HFF-Myc (cell line): Measurements from ENCODE around the gene TMC1.

Source experiments
- DNase-seq: peaks from one replicate; pipeline ENCODE4 v3.0.0-alpha.2; 2011; ENCODE audit warnings: low read depth; ENCODE audit errors: extremely low read depth
- H3K4me3 ChIP-seq: replicated peaks from 2 replicates; pipeline ENCODE4 v1.5.1; 2011; ENCODE audit warnings: low read depth, mild to moderate bottlenecking, control low read depth, low read length
- TF ChIP-seq, protein P1 (sequence below): IDR thresholded peaks from 2 replicates; pipeline ENCODE4 v1.5.1; 2012; ENCODE audit warnings: mild to moderate bottlenecking, low read depth, low read length, control low read depth; ENCODE audit errors: missing control alignments

TMC1 gene

DNA sequence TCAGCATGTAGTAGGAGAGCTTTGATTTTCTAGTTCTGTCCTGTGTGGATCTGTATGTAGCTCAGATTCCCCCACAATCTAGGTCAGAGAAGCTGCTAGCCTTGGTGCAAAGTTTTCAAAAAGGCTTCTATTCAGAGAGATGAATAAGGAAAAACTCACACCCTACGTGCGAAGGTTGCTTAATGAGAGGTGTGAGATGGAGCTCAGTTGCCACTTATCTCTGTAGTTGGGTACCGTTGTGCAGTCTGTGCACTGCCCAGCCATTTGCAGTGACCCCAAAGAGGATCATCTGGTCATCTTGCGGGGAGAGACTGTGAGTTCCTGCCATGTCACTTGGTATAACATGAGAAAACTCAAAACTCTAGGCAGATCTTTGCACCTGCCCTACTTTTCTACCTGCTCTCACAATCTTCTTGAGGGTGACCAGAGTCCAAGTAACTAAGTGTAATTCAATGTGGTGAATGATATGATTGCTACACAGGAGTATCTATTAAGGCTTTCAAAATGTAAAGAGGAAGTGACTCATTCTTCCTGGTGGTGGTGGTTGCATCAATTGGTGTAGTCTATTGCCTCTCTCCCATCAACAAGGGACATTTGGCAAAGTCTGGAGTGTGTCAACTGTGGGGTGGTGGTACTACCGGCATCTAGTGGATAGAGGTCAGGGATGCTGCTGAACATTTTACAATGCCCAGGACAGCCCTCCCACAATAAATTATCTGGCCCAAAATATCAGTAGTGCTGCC is 65.2 kb downstream of the TMC1 start:
- TF ChIP-seq, protein P1, sequence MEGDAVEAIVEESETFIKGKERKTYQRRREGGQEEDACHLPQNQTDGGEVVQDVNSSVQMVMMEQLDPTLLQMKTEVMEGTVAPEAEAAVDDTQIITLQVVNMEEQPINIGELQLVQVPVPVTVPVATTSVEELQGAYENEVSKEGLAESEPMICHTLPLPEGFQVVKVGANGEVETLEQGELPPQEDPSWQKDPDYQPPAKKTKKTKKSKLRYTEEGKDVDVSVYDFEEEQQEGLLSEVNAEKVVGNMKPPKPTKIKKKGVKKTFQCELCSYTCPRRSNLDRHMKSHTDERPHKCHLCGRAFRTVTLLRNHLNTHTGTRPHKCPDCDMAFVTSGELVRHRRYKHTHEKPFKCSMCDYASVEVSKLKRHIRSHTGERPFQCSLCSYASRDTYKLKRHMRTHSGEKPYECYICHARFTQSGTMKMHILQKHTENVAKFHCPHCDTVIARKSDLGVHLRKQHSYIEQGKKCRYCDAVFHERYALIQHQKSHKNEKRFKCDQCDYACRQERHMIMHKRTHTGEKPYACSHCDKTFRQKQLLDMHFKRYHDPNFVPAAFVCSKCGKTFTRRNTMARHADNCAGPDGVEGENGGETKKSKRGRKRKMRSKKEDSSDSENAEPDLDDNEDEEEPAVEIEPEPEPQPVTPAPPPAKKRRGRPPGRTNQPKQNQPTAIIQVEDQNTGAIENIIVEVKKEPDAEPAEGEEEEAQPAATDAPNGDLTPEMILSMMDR: peak; percentile 27
- peak; percentile 69 for DNase-seq
- no peak overlapping the region for H3K4me3 ChIP-seq

DNA sequence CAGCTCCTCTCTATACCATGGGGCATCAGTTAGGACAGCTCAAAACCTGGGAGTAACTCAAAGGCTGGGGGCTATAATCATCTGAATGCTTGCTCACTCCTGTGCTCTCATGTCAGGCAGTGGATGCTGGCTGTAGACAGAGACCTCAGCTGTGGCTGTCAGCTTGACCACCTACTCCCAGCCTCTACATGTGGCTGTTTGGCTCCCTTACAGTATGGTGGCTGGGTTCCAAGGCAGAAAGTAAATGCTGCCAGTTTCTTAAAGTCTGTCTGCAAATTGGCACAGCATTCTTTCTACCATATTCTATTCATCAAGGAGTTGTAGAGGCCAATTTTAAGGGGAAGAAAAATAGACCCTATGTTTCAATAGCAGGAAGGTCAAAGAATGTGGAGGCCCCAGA is 66.9 kb downstream of the TMC1 start:
- DNase-seq: no peak
- TF ChIP-seq, protein P1: no peak

DNA sequence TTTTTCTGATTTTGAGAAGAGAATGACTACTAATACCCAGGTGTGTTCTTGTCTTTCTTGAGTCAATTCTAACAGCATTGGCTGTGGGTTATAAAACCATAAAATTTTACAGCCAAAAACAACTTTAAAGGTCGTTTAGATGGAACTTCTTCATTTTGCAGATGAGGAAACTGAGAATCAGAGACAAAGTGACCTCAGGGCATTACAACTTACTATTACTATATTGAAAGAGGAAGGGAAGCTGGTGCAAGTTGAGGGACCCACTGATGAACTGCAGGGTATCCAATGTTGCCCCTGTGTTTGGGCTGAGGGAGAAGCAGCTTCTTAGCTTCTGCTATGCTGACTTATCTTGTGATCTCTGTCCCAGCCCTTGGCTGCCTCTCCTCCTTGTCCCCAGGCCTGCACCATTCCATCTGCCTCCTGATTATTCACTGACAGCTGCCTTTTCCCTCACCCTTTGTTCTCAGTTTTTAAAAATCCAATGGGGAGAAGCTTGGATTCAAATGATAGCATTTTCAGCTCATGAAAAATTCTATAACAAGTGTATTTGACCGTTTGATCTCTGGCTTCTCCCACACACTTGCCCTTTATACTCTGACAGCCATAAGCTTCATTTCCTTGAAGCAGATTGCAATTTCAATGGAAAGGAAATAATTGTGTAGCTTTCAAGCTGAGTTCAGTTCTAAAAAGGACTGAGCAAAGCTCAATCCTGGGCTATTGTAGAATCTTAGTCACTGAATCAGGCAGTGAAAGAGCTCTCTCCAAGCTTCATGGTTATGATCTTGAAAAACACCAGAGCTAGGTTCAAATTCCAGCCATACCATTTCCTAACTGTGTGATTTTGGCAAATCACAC is 68.5 kb downstream of the TMC1 start:
- no peak overlapping the region for H3K4me3 ChIP-seq
- DNase-seq: no peak
- TF ChIP-seq, protein P1: no peak

More for the DNA sequence above, 66.9 kb downstream of the TMC1 start:
- H3K4me3 ChIP-seq: no peak overlapping the region

DNA sequence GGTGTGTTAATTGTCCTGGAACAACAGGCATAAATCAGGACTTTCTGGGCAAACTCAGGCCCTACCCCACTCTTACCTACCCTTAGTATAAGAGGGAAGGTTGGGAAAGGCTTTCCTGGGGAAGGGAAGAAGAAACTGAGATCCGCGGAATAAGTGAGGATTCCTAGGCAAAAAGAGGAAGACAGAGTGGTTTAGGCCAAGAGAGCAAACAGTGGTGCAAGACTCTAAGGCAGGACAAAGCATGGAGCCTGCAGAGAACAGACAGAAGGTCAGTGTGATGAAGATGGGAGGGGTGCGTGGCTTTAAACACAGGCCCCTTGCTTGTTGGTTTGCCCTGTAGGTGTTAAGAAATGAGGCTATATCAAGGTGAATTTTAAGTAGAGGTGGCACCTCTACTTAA is 69.4 kb downstream of the TMC1 start:
- H3K4me3 ChIP-seq: no peak overlapping the region
- no peak for DNase-seq
- TF ChIP-seq, protein P1: no peak

DNA sequence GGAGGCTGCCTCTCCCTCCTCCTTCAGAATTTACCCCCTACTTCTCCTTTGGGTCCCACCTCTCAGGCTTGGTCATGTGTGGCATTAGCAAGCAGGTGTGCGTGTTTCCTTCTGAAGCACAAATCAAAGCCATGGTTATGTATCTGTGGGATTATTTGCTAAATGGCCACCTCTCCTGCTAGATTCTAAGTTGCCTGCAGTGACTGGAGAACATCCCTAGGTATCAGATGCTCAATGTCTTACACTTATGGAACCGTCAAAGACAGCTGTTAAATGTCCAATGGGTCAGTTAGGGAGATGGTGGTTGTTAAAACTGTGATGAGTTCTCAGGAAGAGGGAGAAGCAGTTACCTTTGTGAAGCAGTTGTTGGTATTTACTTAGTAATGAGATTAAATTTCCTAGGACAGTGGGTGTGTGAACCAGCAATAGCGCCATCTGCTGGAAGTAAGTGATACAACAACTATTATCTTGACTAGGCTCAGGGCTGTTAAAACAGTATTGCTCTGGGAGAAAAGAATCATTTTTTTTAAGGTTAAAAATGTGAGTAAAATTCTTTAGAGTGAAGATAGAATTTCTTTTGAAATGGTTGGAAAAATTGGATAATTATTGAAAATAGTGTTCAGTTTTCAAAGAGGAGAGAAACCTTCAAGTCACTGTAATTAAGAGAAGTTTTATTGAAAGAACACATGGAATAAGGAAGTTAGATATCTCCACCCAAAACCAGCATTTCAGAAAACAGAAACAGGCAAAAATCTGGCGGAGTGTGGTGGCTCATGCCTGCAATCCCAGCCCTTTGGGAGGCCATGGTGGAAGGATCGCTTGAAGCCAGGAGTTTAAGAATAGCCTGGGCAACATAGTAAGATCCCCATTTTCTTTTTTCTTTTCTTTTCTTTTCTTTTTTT is 71.3 kb downstream of the TMC1 start:
- TF ChIP-seq, protein P1: peak; percentile 68
- H3K4me3 ChIP-seq: no peak overlapping the region
- DNase-seq: peak; percentile 39

DNA sequence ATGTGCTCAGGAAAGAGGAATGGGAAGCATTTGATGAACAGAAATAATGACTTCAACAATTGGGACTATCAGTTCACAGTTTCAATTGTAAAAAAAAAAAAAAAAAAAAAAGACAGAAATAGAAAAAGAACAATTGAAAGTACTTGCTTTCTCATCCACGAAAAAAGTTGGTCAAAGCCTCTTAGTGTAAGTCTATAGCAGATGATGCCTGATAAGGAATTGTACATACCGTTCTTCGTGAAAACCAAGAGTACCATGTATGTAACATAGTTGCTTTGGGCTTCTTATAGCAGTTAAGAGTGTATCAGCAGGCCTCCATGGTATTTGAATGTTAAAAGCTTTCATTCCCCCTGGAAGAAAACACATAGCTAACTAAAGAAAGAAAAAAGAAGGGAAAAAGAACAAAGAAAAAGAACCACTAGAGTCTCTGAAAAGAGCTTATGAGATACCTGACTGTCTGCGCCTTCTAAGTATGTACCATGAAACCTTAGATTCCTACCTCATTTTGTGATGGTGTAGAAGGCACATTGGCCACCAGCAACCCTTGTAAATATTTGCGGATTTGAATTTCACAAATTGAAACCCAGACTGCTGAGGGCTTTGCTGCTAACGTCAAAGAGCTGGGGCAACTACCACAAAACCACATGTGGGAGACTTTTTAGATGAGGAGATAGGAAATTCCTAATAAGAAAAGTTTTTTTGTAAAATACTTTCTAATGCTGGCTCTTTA is 75.2 kb downstream of the TMC1 start:
- DNase-seq: no peak
- H3K4me3 ChIP-seq: no peak overlapping the region
- TF ChIP-seq, protein P1: no peak
